GM21528 (cell line): ENCODE data around the gene OR4D9.

ENCODE experiments used
- ATAC-seq: cut with Tn5 transposase; IDR thresholded peaks from one replicate; pipeline ENCODE4 v1.9.1; 2021; ENCODE audit warnings: mild to moderate bottlenecking, moderate library complexity; ENCODE audit not compliant: unreplicated experiment, low FRiP score

OR4D9 gene

GRCh38 chr11:59550368-59550841 lies 39.1 kb downstream of the OR4D9 start:
- peak; percentile 93 for ATAC-seq

DNA sequence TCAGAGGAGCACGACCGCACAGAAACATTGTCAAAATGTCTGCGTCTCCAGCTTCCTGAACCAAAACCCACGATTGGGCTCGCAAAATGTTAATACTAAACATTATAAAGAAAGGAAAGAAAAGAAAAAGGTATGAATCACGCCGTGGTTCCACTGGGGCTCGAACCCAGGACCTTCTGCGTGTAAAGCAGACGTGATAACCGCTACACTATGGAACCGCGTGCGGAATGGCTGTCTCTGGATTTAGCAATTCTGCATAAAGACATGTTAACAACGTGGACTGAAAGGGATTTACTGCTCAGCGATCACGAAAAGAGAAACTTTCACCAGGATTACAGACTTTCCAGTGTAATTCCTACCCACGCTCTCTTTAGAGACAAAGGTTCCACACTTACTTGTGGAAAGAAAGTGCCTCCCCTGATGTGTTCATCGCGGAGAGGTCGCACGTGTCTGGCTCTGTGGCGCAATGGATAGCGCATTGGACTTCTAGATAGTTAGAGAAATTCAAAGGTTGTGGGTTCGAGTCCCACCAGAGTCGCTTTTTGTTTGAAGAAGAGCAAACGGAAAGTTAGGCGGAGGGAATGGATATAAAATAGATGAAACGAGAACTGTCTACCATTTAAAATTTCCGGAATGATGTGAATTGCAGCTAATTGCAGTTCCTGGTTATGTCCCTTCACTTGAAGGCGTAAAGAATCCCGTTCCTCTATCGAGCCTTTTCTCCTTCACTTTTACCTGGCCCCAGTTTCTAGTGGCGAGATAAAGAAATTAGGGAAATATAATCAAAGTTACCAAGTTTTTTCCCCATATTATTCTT lies 39.7 kb downstream of the OR4D9 start:
- ATAC-seq: peak; percentile 48

- ATAC-seq: no peak
Measured at GRCh38 chr11:59551659-59552521, 40.6 kb downstream of the OR4D9 start.

DNA sequence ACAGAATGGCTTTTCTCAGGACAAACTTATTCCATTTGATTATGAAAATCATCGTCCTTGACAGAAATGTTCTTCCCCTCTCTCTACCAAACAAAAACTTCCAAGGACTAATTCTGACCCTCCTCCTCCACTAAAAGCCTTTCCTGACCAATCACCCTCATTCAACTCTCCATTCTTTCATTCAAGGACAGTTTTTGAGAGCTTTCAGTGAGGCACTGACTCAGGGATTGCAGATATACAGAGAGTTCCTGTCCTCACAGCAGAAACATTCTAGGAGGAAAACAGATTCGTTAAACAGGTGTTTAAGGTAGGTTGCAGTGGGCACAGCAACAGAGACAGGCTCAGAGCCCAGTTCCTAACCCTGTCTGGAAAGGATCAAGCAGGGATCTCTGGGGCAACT lies 41.5 kb downstream of the OR4D9 start:
- no peak for ATAC-seq

DNA sequence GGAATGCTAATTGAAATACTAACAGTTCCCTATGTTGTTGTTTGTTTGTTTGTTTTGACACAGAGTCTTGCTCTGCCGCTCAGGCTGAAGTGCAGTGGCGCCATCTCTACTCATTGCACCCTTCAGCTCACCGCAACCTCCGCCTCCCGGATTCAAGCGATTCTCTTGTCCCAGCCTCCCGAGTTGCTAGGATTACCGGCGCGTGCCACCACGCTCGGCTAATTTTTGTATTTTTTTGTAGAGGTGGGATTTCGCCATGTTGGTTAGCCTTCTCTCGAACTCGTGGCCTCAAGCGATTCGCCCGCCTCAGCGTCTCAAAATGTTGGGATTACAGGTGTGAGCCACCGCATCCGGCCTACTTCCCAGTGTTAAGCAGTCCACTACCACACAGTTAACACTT lies 42.0 kb downstream of the OR4D9 start:
- no peak for ATAC-seq

- no peak for ATAC-seq
Measured at GRCh38 chr11:59555601-59556114, 44.3 kb downstream of the OR4D9 start.

DNA sequence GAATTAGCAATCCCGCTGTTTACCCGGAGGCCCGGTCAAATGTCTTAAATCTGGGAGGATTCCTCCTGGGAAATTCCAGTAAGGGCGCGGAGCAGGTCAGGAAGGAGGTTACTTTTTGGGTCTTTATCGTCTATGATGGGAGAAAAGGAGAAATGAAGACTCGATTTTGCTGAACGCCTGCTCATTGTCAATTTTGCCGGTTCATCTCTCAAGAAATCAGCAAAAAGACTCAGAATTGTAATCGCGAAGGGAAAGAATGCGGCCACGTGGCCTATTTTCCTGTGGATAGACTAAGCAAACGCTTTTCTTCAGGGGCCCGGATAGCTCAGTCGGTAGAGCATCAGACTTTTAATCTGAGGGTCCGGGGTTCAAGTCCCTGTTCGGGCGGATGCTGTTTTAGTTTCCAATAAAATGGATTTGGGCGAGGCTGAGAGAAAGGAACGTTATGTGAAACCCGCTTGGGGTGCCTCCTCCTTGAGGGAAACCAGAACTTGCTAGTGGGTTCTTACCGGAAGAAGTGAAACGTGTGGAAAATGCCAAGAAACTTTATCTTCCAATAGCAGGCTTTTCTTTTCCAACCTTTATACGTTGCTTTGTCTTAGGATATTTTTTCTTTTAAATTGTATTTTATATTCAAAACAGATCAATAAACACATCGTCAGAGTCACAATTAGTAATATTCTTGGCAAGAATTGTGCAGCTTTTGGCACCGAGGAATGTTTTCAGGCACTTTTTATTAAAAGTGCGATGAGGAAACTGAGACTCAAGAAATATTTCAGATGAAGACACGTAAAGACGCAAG lies 45.0 kb downstream of the OR4D9 start:
- no peak for ATAC-seq

DNA sequence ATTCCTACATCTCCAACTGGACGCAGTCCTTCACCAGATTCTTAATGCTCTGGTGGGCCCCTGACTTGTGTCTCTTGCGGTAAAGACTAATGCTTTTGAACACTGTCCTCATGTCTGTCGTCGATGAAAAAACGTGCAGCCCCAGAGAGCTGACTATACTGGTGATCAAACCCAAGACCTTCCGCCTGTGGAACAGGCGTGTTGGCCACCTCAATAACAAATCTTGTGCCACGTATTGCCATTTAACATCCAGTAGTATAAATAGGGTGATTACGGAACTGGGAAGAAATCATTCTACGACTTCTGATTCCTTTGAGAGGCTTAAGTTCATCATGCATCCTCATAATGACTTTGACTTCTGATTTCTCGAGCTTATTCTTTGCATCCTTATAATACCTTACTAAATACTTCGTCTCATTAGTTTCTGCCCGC lies 45.6 kb downstream of the OR4D9 start:
- no peak for ATAC-seq

DNA sequence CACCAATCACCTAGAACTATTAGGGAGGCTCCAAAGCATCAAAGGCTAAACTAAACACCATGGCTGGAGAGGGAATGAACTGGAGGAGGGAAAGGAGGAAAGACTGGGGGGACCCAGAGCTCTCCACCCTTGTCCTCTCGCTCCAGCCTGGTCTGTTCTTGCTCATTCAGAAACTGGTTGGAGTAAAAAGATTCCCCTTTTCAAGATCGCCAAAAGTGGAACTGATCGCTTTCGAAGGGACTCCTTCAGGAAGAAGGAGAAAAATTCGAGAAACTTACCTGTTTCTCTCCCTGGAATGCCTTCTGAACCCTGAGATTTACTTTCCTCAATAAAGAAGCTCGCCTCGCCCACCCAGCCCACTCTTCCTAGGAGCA lies 46.9 kb downstream of the OR4D9 start:
- ATAC-seq: no peak

DNA sequence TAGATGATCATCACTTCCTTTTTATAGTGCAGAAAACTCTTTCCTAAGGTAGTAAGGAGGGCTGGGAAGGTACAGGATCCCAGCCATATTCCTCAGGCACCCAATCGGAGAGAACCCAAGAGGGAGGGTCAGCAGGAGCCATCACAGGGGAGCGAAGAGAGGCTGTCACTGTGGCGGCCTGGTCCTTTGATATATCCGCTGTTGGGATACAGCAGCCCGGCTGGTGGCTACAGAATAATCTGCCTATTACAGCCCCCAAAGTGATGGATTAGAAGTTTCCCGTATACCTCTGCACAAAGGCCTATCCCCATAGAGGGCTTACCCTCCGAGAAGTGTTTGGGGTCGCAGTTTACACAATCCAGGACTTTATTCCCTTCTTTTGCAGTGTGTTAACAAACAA lies 48.5 kb downstream of the OR4D9 start:
- ATAC-seq: no peak

DNA sequence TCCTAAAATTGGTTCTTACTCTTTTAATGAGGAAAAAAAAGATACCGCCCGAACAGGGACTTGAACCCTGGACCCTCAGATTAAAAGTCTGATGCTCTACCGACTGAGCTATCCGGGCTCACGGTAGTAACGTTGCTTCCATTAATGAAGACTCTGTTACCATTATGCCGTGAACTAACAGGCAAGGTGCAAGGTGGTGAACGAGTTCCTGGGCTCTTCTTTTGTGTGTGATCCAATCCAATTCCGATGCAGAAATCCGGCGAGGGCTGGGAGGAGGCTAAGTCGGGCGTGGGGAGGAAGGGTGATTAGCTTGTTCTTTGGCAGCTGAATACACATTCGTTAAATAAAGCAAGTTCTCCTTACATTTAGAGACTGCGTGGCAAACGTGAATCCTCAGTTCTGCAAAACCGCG lies 49.0 kb downstream of the OR4D9 start:
- ATAC-seq: peak; percentile 36

DNA sequence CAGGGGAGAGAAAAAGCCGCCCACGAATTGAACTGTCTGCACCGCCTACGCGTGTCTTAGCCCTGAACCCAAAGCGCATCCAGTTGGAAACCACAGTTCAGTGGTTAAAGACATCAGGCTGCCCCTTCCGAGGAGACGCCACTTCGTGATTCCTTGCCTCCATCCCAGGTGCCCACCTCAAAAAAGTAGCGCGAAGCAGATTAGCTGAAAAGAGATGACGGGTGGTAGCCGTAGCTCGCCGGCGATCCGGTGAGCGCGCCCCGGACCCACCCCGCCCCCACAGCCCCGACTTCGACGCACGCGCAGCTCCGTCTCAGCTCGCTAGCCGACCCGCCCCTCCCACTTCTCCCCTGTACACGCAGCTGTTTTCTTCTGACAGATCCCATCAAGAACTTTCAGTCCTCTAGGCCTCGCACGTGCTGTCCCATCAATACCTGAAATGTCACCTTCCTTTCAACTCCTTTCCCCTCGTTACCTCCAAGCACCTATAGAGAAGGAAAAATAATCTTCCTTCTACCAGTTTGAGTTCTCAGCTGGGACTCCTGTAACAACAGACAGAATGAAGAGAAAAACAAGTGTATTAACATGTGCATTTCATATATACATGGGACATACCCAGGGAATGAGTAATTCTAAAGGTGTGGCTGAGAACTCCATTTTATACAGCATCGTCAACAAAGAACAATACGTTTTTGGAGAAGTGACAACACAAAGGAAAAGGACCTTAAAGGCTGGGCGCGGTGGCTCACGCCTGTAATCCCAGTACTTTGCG lies 49.5 kb downstream of the OR4D9 start:
- peak; percentile 44 for ATAC-seq

- ATAC-seq: no peak
Measured at GRCh38 chr11:59562292-59562691, 51.0 kb downstream of the OR4D9 start.
